Mucosa of rectum (tissue), 2 donors: ENCODE data around the gene ACTMAP.

Experiments used
- H3K27ac ChIP-seq, 2 donors: one replicate each; pipeline ENCODE4 v1.7.0; 2013; ENCODE audit warnings: inconsistent platforms in 2 of 2, low read depth in 2 of 2, low read length in 2 of 2
- H3K27me3 ChIP-seq, 2 donors: one replicate each; pipeline ENCODE4 v1.7.0; 2013; ENCODE audit warnings: low read length in 2 of 2; ENCODE audit not compliant: control insufficient read depth in 2 of 2, insufficient read depth in 2 of 2
- H3K36me3 ChIP-seq, 2 donors: one replicate each; pipeline ENCODE4 v1.7.0; 2013; ENCODE audit warnings: low read length in 2 of 2; ENCODE audit not compliant: control insufficient read depth in 2 of 2, insufficient read depth in 2 of 2
- H3K4me1 ChIP-seq, 2 donors: one replicate each; pipeline ENCODE4 v1.7.0; 2013; ENCODE audit warnings: low read length in 2 of 2, mild to moderate bottlenecking in 1 of 2; ENCODE audit not compliant: control insufficient read depth in 2 of 2, insufficient read depth in 2 of 2
- H3K4me3 ChIP-seq, 2 donors: one replicate each; pipeline ENCODE4 v1.7.0; 2013; ENCODE audit warnings: low read length in 2 of 2
- H3K9ac ChIP-seq, 2 donors: one replicate each; pipeline ENCODE4 v1.7.0; 2013; ENCODE audit warnings: low read length in 2 of 2, low read depth in 1 of 2, mild to moderate bottlenecking in 1 of 2
- H3K9me3 ChIP-seq, 2 donors: one replicate each; pipeline ENCODE4 v1.7.0; 2013; ENCODE audit warnings: low read length in 2 of 2; ENCODE audit not compliant: control insufficient read depth in 2 of 2
- donor health status: healthy.
- donor health status: Normal muscosa, but diverticular disease.

ACTMAP gene

DNA sequence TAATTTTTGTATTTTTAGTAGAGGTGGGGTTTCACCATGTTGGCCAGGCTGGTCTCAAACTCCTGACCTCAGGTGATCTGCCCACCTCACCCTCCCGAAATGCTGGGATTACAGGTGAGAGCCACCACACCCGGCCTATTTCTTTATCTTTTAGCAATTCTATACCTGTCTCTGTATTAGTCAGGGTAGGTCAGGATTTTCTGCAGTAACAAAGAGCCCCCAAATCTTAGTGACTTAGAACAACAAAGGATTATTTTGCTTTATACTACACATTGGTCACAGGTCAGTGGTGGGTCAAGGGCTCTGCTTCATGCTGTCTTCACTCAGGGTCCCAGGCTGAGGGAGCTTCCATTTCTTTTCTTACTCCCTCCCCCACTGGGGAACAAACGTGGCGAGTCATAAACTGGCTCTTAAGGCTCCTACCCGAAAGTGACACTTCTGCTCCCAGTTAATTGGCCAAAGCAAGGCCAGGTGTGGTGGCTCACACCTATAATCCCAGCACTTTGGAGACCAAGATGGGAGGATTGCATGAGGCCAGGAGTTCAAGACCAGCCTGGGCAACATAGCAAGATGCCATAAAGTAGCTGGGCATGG lies 26.5 kb downstream of the ACTMAP start:
- no peak overlapping the region for H3K4me3 ChIP-seq
- H3K27ac ChIP-seq = no peak overlapping the region
- H3K9me3 ChIP-seq = no peaks in the 10 kb centered on the region

DNA sequence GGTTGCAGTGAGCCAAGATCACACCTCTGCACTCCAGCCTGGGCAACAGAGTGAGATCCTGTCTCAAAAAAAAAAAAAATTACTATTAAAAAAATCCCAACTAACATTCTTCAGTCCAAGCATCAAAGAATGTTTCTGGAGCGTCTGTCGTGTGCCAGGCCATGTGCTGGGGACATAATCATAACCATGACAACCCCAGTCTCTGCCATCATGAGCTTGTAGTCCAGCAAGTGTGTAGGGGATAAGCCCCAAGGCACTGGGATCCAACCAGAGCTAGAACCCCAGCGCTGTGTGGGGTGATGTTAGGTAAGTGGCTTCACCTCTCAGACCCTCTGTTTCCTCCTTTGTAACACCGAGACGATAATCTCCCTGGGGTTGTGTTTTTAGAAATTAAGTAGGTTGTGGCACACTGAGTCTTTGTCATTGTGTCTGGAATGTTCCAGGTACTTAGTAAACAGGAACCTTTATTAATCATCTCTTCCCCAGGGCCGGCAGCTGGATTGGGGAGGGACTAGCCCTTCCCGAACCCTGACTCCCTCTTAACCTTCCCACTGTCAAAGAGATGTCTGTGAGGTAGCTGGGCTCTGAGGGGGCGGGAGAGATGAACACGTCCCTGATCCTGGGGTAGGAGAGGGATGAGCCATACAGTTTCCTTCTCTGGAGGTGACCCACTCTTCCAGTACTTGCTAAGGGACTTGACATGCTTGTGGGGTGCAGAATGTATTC lies 28.2 kb downstream of the ACTMAP start:
- H3K9ac ChIP-seq = no peak overlapping the region
- no peaks in the 10 kb centered on the region for H3K9me3 ChIP-seq
- H3K36me3 ChIP-seq = peaks cover 27 to 30% of the 10 kb centered on the region in 2 donors
- no peak overlapping the region for H3K27ac ChIP-seq
- H3K4me1 ChIP-seq = peaks cover 34 to 36% of the 10 kb centered on the region in 2 donors
- no peak overlapping the region for H3K4me3 ChIP-seq
- H3K27me3 ChIP-seq = no peaks in the 10 kb centered on the region

More for the DNA sequence above, 26.5 kb downstream of the ACTMAP start:
- H3K36me3 ChIP-seq = peaks cover 30 to 35% of the 10 kb centered on the region in 2 donors
- no peak overlapping the region for H3K9ac ChIP-seq
- H3K4me1 ChIP-seq = peaks cover 23% of the 10 kb centered on the region in 2 donors
- H3K27me3 ChIP-seq = no peaks in the 10 kb centered on the region

DNA sequence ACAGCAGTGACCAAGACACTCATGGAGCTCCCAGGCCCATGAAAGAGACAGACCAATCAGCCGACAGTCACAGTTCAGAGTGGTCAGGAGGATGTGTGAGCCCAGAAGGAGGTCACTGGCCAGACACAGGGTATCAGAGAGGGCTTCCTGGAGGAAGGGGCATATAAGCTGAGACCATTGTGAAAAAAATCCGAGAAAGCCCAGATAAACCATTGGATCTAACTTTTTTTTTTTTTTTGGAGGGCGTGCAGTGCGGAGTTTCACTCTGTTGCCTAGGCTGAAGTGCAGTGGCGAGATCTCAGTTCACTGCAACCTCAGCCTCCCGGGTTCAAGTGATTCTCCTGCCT lies 29.2 kb downstream of the ACTMAP start:
- Histone ChIP-seq H3K27me3 (no peaks in the 10 kb centered on the region), H3K9me3 (no peaks in the 10 kb centered on the region), H3K9ac (peak overlapping the region in 1 of 2 donors; percentile 50), H3K4me3 (peak overlapping the region in 1 of 2 donors; percentile 41), H3K36me3 (peaks cover 20 to 24% of the 10 kb centered on the region in 2 donors), H3K4me1 (peaks cover 39 to 40% of the 10 kb centered on the region in 2 donors), H3K27ac (peak overlapping the region; percentile 96 to 99)

DNA sequence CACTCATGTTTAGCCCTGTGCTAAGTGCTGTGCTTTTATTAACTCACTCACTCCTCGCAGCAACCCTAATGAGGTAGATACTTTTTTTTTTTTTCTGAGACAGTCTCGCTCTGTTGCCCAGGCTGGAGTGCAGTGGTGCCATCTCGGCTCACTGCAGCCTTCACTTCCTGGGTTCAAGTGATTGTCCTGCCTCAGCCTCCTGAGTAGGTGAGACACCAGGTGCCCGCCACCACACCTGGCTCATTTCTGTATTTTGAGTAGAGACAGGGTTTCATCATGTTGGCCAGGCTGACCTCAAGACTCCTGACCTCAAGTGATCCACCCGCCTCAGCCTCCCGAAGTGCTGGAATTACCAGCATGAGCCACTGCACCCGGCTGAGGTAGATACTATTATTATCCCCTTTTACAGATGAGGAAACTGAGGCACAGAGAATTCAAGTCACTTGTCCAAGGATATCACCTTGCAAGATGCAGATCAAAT lies 30.8 kb downstream of the ACTMAP start:
- Histone ChIP-seq H3K27me3 (no peaks in the 10 kb centered on the region), H3K4me1 (peaks cover 52 to 54% of the 10 kb centered on the region in 2 donors), H3K36me3 (peaks cover 10 to 11% of the 10 kb centered on the region in 2 donors), H3K9ac (peak overlapping the region; percentile 92 to 99), H3K9me3 (no peaks in the 10 kb centered on the region), H3K27ac (peak overlapping the region; percentile 96 to 99), H3K4me3 (peak overlapping the region; percentile 75 to 94)

GRCh38 chr19:40718774-40719391 lies 31.4 kb downstream of the ACTMAP start:
- H3K9me3 ChIP-seq = no peaks in the 10 kb centered on the region
- peaks cover 55 to 56% of the 10 kb centered on the region in 2 donors for H3K4me1 ChIP-seq
- peak overlapping the region; percentile 96 to 99 for H3K27ac ChIP-seq
- H3K9ac ChIP-seq = peak overlapping the region; percentile 92 to 99
- H3K36me3 ChIP-seq = peaks cover 6% of the 10 kb centered on the region in 2 donors
- H3K4me3 ChIP-seq = peak overlapping the region; percentile 75 to 94
- H3K27me3 ChIP-seq = no peaks in the 10 kb centered on the region

- peak overlapping the region; percentile 96 to 99 for H3K27ac ChIP-seq
- H3K9me3 ChIP-seq = no peaks in the 10 kb centered on the region
- H3K9ac ChIP-seq = peak overlapping the region; percentile 92 to 99
- H3K36me3 ChIP-seq = peaks cover 3% of the 10 kb centered on the region in 2 donors
- peak overlapping the region; percentile 75 to 94 for H3K4me3 ChIP-seq
- H3K27me3 ChIP-seq = no peaks in the 10 kb centered on the region
- peaks cover 55 to 56% of the 10 kb centered on the region in 2 donors for H3K4me1 ChIP-seq
These were observed 32.1 kb downstream of the ACTMAP start for GRCh38 chr19:40717880-40718773.

- H3K9me3 ChIP-seq = no peaks in the 10 kb centered on the region
- H3K9ac ChIP-seq = peak overlapping the region; percentile 92 to 99
- peaks cover 55 to 56% of the 10 kb centered on the region in 2 donors for H3K4me1 ChIP-seq
- H3K27me3 ChIP-seq = no peaks in the 10 kb centered on the region
- peak overlapping the region; percentile 75 to 94 for H3K4me3 ChIP-seq
- peak overlapping the region; percentile 96 to 99 for H3K27ac ChIP-seq
- peaks cover under 1 to 2% of the 10 kb centered on the region in 2 donors for H3K36me3 ChIP-seq
These were observed 32.9 kb downstream of the ACTMAP start for GRCh38 chr19:40717325-40717879.

DNA sequence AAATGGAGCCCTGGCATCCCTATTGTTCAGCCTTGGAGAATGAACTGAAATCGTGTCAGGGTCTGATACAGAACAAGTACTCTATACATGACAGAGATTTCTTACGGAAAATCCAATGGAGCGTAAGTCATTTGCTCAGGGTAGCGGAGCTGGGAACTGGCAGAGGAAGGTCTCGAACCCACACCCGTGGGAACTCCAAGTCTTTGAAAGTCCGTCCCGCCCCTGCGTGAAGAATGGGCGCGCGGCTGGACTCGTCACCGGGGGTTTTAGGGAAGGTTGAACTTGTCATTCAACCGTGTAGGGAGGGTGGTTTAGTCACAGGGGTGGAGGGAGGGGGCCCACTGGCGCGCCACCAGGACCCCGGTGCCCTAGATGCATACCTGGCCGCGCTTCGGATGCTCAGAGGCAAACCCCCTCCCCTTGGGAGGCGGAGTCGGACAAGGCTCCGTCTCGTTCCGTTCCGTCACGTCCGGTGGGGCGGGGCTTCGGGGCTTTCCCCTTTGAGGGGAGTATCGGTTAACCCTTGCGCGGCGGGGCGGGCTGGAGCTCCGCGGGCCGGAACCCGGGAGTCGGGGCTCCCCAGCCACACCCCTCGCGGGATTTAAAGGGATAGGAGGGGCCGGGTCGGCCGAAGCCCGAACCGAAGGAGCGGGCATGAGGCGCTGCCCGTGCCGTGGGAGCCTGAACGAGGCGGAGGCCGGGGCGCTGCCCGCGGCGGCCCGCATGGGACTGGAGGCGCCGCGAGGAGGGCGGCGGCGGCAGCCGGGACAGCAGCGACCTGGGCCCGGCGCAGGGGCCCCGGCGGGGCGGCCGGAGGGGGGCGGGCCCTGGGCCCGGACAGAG lies 33.6 kb downstream of the ACTMAP start, which contains the start of the genes COQ8B and ITPKC:
TSS of gene COQ8B (minus strand) at position 405 of the 843 bp plus-strand sequence. CDS start 2,254 bp downstream, outside the sequence.
TSS of gene ITPKC (plus strand) at position 631 of the 843 bp plus-strand sequence. CDS start at position 655, 24 bp downstream.
- peak within 1 kb of the TSS; percentile 92 to 99 for H3K9ac ChIP-seq
- no peaks in the 10 kb centered on the region for H3K27me3 ChIP-seq
- peak within 1 kb of the TSS; percentile 75 to 94 for H3K4me3 ChIP-seq
- H3K27ac ChIP-seq = peak within 1 kb of the TSS; percentile 96 to 99
- peaks cover 55 to 56% of the 10 kb centered on the region in 2 donors for H3K4me1 ChIP-seq
- no peaks in the 10 kb centered on the region for H3K9me3 ChIP-seq
- no peaks in the 10 kb centered on the region for H3K36me3 ChIP-seq
